ENCODE data around the gene ZC3H15.
A peak's percentile ranks its signal among the peaks of the same experiment; 100 is the strongest.
"Not testable (repeated sequence)": the region's sequence is repeated elsewhere in the genome, so short reads cannot be mapped to it uniquely, and the experiment has no call there.

Gene ZC3H15

GRCh38 chr2:186485871-186486650 lies at the start of gene ZC3H15:
TSS of gene ZC3H15 (plus strand) at chr2:186486260. CDS start at chr2:186486383, 123 bp downstream.
- peak; percentile 98 for DNase-seq (ENCODE audit: low spot score)

- DNase-seq (ENCODE audit: low spot score), result no peak
These were observed 48.3 kb upstream of the ZC3H15 start for GRCh38 chr2:186437719-186438118.

GRCh38 chr2:186439673-186440095 lies 46.4 kb upstream of the ZC3H15 start:
- DNase-seq (ENCODE audit: low spot score), result not testable (repeated sequence)

GRCh38 chr2:186440506-186440905 lies 45.6 kb upstream of the ZC3H15 start:
- DNase-seq (ENCODE audit: low spot score), result no peak

GRCh38 chr2:186442885-186443284 lies 43.2 kb upstream of the ZC3H15 start:
- DNase-seq (ENCODE audit: low spot score), result no peak

GRCh38 chr2:186443851-186444250 lies 42.2 kb upstream of the ZC3H15 start:
- no peak for DNase-seq (ENCODE audit: low spot score)

GRCh38 chr2:186445506-186445905 lies 40.6 kb upstream of the ZC3H15 start:
- no peak for DNase-seq (ENCODE audit: low spot score)

GRCh38 chr2:186455613-186456012 lies 30.4 kb upstream of the ZC3H15 start:
- no peak for DNase-seq (ENCODE audit: low spot score)

- peak; percentile 16 for DNase-seq (ENCODE audit: low spot score)
These were observed 29.1 kb upstream of the ZC3H15 start for GRCh38 chr2:186456941-186457340.

- no peak for DNase-seq (ENCODE audit: low spot score)
These were observed 28.2 kb upstream of the ZC3H15 start for GRCh38 chr2:186457908-186458307.

GRCh38 chr2:186459009-186459408 lies 27.1 kb upstream of the ZC3H15 start:
- DNase-seq (ENCODE audit: low spot score), result peak; percentile 39

- peak; percentile 61 for DNase-seq (ENCODE audit: low spot score)
These were observed 25.6 kb upstream of the ZC3H15 start for GRCh38 chr2:186460465-186460864.

- no peak for DNase-seq (ENCODE audit: low spot score)
These were observed 19.3 kb upstream of the ZC3H15 start for GRCh38 chr2:186466743-186467142.

- DNase-seq (ENCODE audit: low spot score), result no peak
These were observed 18.6 kb upstream of the ZC3H15 start for GRCh38 chr2:186467421-186467820.

- DNase-seq (ENCODE audit: low spot score), result not testable (repeated sequence)
These were observed 13.2 kb upstream of the ZC3H15 start for GRCh38 chr2:186472722-186473493.

GRCh38 chr2:186474239-186474638 lies 11.8 kb upstream of the ZC3H15 start:
- DNase-seq (ENCODE audit: low spot score), result not testable (repeated sequence)

- DNase-seq (ENCODE audit: low spot score), result no peak
These were observed 8.3 kb upstream of the ZC3H15 start for GRCh38 chr2:186477790-186478189.

- no peak for DNase-seq (ENCODE audit: low spot score)
These were observed 5.1 kb upstream of the ZC3H15 start for GRCh38 chr2:186480991-186481390.

- no peak for DNase-seq (ENCODE audit: low spot score)
These were observed 1.9 kb upstream of the ZC3H15 start for GRCh38 chr2:186484062-186484735.

GRCh38 chr2:186485576-186485870 lies 537 bp upstream of the ZC3H15 start:
- no peak for DNase-seq (ENCODE audit: low spot score)

- peak; percentile 61 for DNase-seq (ENCODE audit: low spot score)
These were observed 889 bp downstream of the ZC3H15 start for GRCh38 chr2:186486651-186487647.

All from RKO (cell line).